GM18511 (cell line): ENCODE measurements around the gene CDH12.
"Not testable (repeated sequence)": the region's sequence is repeated elsewhere in the genome, so short reads cannot be mapped to it uniquely, and the experiment has no call there.

Experiments used
- ATAC-seq: cut with Tn5 transposase; IDR thresholded peaks from one replicate; pipeline ENCODE4 v1.9.1; 2021; ENCODE audit warnings: mild to moderate bottlenecking, moderate library complexity; ENCODE audit not compliant: unreplicated experiment

The CDH12 gene

GRCh38 chr5:22319798-22320197 is 533.3 kb downstream of the CDH12 start:
- no peak for ATAC-seq

GRCh38 chr5:22316294-22316693 is 536.9 kb downstream of the CDH12 start:
- ATAC-seq, result no peak

- not testable (repeated sequence) for ATAC-seq
Observed at GRCh38 chr5:22315052-22315451, 538.1 kb downstream of the CDH12 start.

GRCh38 chr5:22314548-22314947 is 538.6 kb downstream of the CDH12 start:
- no peak for ATAC-seq

GRCh38 chr5:22306011-22306410 is 547.1 kb downstream of the CDH12 start:
- ATAC-seq, result no peak

GRCh38 chr5:22295832-22296231 is 557.3 kb downstream of the CDH12 start:
- no peak for ATAC-seq

GRCh38 chr5:22293147-22293546 is 560.0 kb downstream of the CDH12 start:
- no peak for ATAC-seq

- no peak for ATAC-seq
Observed at GRCh38 chr5:22278164-22278563, 575.0 kb downstream of the CDH12 start.

- ATAC-seq, result no peak
Observed at GRCh38 chr5:22277006-22277405, 576.1 kb downstream of the CDH12 start.

- ATAC-seq, result not testable (repeated sequence)
Observed at GRCh38 chr5:22265855-22266254, 587.3 kb downstream of the CDH12 start.

GRCh38 chr5:22258139-22258538 is 595.0 kb downstream of the CDH12 start:
- ATAC-seq, result no peak

GRCh38 chr5:22250528-22250927 is 602.6 kb downstream of the CDH12 start:
- ATAC-seq, result no peak

GRCh38 chr5:22249209-22249729 is 603.9 kb downstream of the CDH12 start:
- no peak for ATAC-seq

- ATAC-seq, result no peak
Observed at GRCh38 chr5:22245770-22246169, 607.4 kb downstream of the CDH12 start.

- no peak for ATAC-seq
Observed at GRCh38 chr5:22242532-22242931, 610.6 kb downstream of the CDH12 start.

GRCh38 chr5:22238047-22238446 is 615.1 kb downstream of the CDH12 start:
- no peak for ATAC-seq

- no peak for ATAC-seq
Observed at GRCh38 chr5:22226423-22226822, 626.7 kb downstream of the CDH12 start.

- ATAC-seq, result no peak
Observed at GRCh38 chr5:22223079-22223478, 630.1 kb downstream of the CDH12 start.

- not testable (repeated sequence) for ATAC-seq
Observed at GRCh38 chr5:22213703-22214495, 639.2 kb downstream of the CDH12 start.

GRCh38 chr5:22212254-22212991 is 640.7 kb downstream of the CDH12 start:
- ATAC-seq, result not testable (repeated sequence)

- not testable (repeated sequence) for ATAC-seq
Observed at GRCh38 chr5:22208463-22208862, 644.7 kb downstream of the CDH12 start.

- ATAC-seq, result not testable (repeated sequence)
Observed at GRCh38 chr5:22188651-22189050, 664.5 kb downstream of the CDH12 start.
